ENCODE results near the gene TFRC. TPM values are rescaled to one million over a fixed set of nuclear protein-coding genes. Genes with fewer than 3 reads are reported as not detected.
"Not testable (repeated sequence)": the region's sequence is repeated elsewhere in the genome, so short reads cannot be mapped to it uniquely, and the experiment has no call there.

TFRC gene
- total RNA-seq, 1 experiment from 2014 or later, result 261 TPM

GRCh38 chr3:196002721-196003120, 79.2 kb downstream of the TFRC start:
- H3K9ac ChIP-seq (ENCODE audit: low read length); intact Hi-C loops (cut with micrococcal nuclease); DNase-seq (ENCODE audit: low read depth, low spot score): not testable (repeated sequence)

GRCh38 chr3:196001240-196001639, 80.7 kb downstream of the TFRC start:
- H3K9me2 ChIP-seq (ENCODE audit: insufficient read depth); H4K20me1 ChIP-seq (ENCODE audit: insufficient read depth); H3K9me3 ChIP-seq (ENCODE audit: control insufficient read depth in 1 of 2, insufficient read depth in 1 of 2, low read depth in 1 of 2, low read length in 2 of 2); H3K79me2 ChIP-seq (ENCODE audit: insufficient read depth, low read length); DNase-seq (ENCODE audit: low read depth, low spot score); BruUV-seq (replicated peaks); H3K36me3 ChIP-seq (ENCODE audit: control insufficient read depth in 1 of 2, insufficient read depth in 2 of 2, low read length in 2 of 2); H2AFZ ChIP-seq (ENCODE audit: low read depth, low read length, poor library complexity, severe bottlenecking); RAD21 ChIA-PET (ENCODE audit: low non-redundant PET in 1 of 2, low total read pairs in 2 of 2, uncharacterized antibody in 2 of 2, unreplicated experiment in 2 of 2); H3K4me1 ChIP-seq (ENCODE audit: control insufficient read depth in 1 of 2, insufficient read depth in 2 of 2, low read length in 2 of 2); H3K9ac ChIP-seq (ENCODE audit: low read length); H3K4me2 ChIP-seq (ENCODE audit: low read length); intact Hi-C loops (cut with micrococcal nuclease); H3K4me3 ChIP-seq (replicated peaks in 1 of 2; ENCODE audit: low read depth in 1 of 2, low read length in 2 of 2); ATAC-seq; H3K27ac ChIP-seq (ENCODE audit: low read depth, low read length): not testable (repeated sequence)
- H3K27me3 ChIP-seq (ENCODE audit: insufficient read depth, low read length), result peaks cover 14% of the 10 kb centered on the region; the same call in 1 of the 2 replicates
- ChIA-PET CTCF (interaction anchor here (1.8 kb wide), 1 partner anchor 25 kb away, joined by 4 read pairs; no protein-coding TSS in a partner anchor), POLR2A (interaction anchor here (1.7 kb wide), 1 partner anchor 60 kb away, joined by 9 read pairs; no protein-coding TSS in a partner anchor)

More at GRCh38 chr3:196002721-196003120, 79.2 kb downstream of the TFRC start:
- H3K9me3 ChIP-seq (ENCODE audit: control insufficient read depth in 1 of 2, insufficient read depth in 1 of 2, low read depth in 1 of 2, low read length in 2 of 2); H3K9me2 ChIP-seq (ENCODE audit: insufficient read depth); H3K79me2 ChIP-seq (ENCODE audit: insufficient read depth, low read length); CTCF ChIA-PET; ATAC-seq; BruUV-seq (replicated peaks); RAD21 ChIA-PET (ENCODE audit: low non-redundant PET in 1 of 2, low total read pairs in 2 of 2, uncharacterized antibody in 2 of 2, unreplicated experiment in 2 of 2); POLR2A ChIA-PET; H3K27ac ChIP-seq (ENCODE audit: low read depth, low read length); H4K20me1 ChIP-seq (ENCODE audit: insufficient read depth); H3K36me3 ChIP-seq (ENCODE audit: control insufficient read depth in 1 of 2, insufficient read depth in 2 of 2, low read length in 2 of 2); H3K4me3 ChIP-seq (replicated peaks in 1 of 2; ENCODE audit: low read depth in 1 of 2, low read length in 2 of 2); H3K4me1 ChIP-seq (ENCODE audit: control insufficient read depth in 1 of 2, insufficient read depth in 2 of 2, low read length in 2 of 2); H3K4me2 ChIP-seq (ENCODE audit: low read length); H2AFZ ChIP-seq (ENCODE audit: low read depth, low read length, poor library complexity, severe bottlenecking): not testable (repeated sequence)
- H3K27me3 ChIP-seq (ENCODE audit: insufficient read depth, low read length), result peaks cover 14% of the 10 kb centered on the region; the same call in 1 of the 2 replicates

DNA sequence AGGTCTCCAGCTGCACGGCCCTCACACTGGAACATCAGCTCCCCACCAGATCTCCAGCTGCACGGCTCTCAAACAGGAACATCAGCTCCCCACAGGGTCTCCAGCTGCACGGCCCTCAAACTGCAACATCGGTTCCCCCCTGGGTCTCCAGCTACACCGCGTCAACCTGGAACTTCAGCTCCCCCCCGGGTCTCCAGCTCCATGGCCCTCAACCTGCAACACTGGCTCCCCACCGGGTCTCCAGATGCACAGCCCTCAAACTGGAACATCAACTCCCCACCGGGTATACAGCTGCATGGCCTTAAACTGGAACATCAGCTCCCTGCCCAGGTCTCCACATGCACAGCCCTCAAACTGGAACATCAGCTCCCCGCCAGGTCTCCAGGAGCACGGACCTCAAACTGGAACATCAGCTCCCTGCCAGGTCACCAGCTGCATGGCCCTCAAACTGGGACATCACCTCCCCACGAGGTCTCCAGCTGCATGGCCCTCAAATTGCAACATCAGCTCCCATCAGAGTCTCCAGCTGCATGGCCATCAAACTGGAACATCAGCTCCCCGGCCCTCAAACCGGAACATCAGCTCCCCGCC, 81.4 kb downstream of the TFRC start:
- H3K4me2 ChIP-seq (ENCODE audit: low read length); H4K20me1 ChIP-seq (ENCODE audit: insufficient read depth); H3K27ac ChIP-seq (ENCODE audit: low read depth, low read length); H3K36me3 ChIP-seq (ENCODE audit: control insufficient read depth in 1 of 2, insufficient read depth in 2 of 2, low read length in 2 of 2); BruUV-seq (replicated peaks); H3K9ac ChIP-seq (ENCODE audit: low read length); ATAC-seq; intact Hi-C loops (cut with micrococcal nuclease); H2AFZ ChIP-seq (ENCODE audit: low read depth, low read length, poor library complexity, severe bottlenecking); H3K9me2 ChIP-seq (ENCODE audit: insufficient read depth); H3K4me1 ChIP-seq (ENCODE audit: control insufficient read depth in 1 of 2, insufficient read depth in 2 of 2, low read length in 2 of 2); DNase-seq (ENCODE audit: low read depth, low spot score); H3K9me3 ChIP-seq (ENCODE audit: control insufficient read depth in 1 of 2, insufficient read depth in 1 of 2, low read depth in 1 of 2, low read length in 2 of 2); H3K79me2 ChIP-seq (ENCODE audit: insufficient read depth, low read length); H3K4me3 ChIP-seq (replicated peaks in 1 of 2; ENCODE audit: low read depth in 1 of 2, low read length in 2 of 2): not testable (repeated sequence)
- POLR2A ChIA-PET, result interaction anchor here (1.7 kb wide), 1 partner anchor 59 kb away, joined by 9 read pairs; no protein-coding TSS in a partner anchor
- CTCF ChIA-PET, result interaction anchor here (1.8 kb wide), 1 partner anchor 26 kb away, joined by 4 read pairs; no protein-coding TSS in a partner anchor
- H3K27me3 ChIP-seq (ENCODE audit: insufficient read depth, low read length), result peaks cover 14% of the 10 kb centered on the region; the same call in 1 of the 2 replicates
- RAD21 ChIA-PET (ENCODE audit: low non-redundant PET in 1 of 2, low total read pairs in 2 of 2, uncharacterized antibody in 2 of 2, unreplicated experiment in 2 of 2), result interaction anchor here in 1 of 2 experiments (0.6 kb wide), 1 partner anchor 60 kb away, joined by 4 read pairs; no protein-coding TSS in a partner anchor
